Astrocyte of the hippocampus (primary cell): ENCODE measurements around the gene PRCD.

ENCODE experiments used
- DNase-seq: peaks from one replicate; pipeline ENCODE4 v3.0.0; 2011; ENCODE audit warnings: low read depth, low spot score

PRCD gene

GRCh38 chr17:76540381-76541300 lies 797 bp downstream of the PRCD start:
- peak; percentile 98 for DNase-seq

GRCh38 chr17:76541739-76542454 lies 2.1 kb downstream of the PRCD start:
- DNase-seq: no peak

- no peak for DNase-seq
Measured at GRCh38 chr17:76542566-76542971, 2.7 kb downstream of the PRCD start.

GRCh38 chr17:76542984-76543383 lies 3.1 kb downstream of the PRCD start:
- no peak for DNase-seq

GRCh38 chr17:76543482-76543825 lies 3.6 kb downstream of the PRCD start:
- DNase-seq: no peak

- peak; percentile 41 for DNase-seq
Measured at GRCh38 chr17:76543826-76544545, 4.1 kb downstream of the PRCD start.

- no peak for DNase-seq
Measured at GRCh38 chr17:76544546-76545365, 4.9 kb downstream of the PRCD start.

GRCh38 chr17:76545918-76546555 lies 6.2 kb downstream of the PRCD start:
- peak; percentile 47 for DNase-seq

- peak; percentile 79 for DNase-seq
Measured at GRCh38 chr17:76546556-76547182, 6.8 kb downstream of the PRCD start.

GRCh38 chr17:76547183-76547641 lies 7.4 kb downstream of the PRCD start:
- peak; percentile 75 for DNase-seq

- DNase-seq: no peak
Measured at GRCh38 chr17:76547642-76548202, 7.9 kb downstream of the PRCD start.

GRCh38 chr17:76548378-76549214 lies 8.8 kb downstream of the PRCD start:
- DNase-seq: no peak

GRCh38 chr17:76549215-76549518 lies 9.3 kb downstream of the PRCD start:
- DNase-seq: no peak

GRCh38 chr17:76549539-76549938 lies 9.7 kb downstream of the PRCD start:
- DNase-seq: no peak

- peak; percentile 45 for DNase-seq
Measured at GRCh38 chr17:76550712-76551615, 11.1 kb downstream of the PRCD start.

GRCh38 chr17:76551685-76552084 lies 11.8 kb downstream of the PRCD start:
- DNase-seq: no peak

- no peak for DNase-seq
Measured at GRCh38 chr17:76553178-76553908, 13.5 kb downstream of the PRCD start.
